Activated CD8-positive, alpha-beta memory T cell treated with anti-CD3 and anti-CD28 coated beads, Interleukin-2, amount 50 U/mL, for 24 hours (primary cell): ENCODE measurements around the gene GAL3ST2.
"Not testable (repeated sequence)": the region's sequence is repeated elsewhere in the genome, so short reads cannot be mapped to it uniquely, and the experiment has no call there.

Experiments used
- DNase-seq: peaks from one replicate; pipeline ENCODE4 v3.0.0-alpha.2; 2020; ENCODE audit errors: extremely low read depth

Gene GAL3ST2

DNA sequence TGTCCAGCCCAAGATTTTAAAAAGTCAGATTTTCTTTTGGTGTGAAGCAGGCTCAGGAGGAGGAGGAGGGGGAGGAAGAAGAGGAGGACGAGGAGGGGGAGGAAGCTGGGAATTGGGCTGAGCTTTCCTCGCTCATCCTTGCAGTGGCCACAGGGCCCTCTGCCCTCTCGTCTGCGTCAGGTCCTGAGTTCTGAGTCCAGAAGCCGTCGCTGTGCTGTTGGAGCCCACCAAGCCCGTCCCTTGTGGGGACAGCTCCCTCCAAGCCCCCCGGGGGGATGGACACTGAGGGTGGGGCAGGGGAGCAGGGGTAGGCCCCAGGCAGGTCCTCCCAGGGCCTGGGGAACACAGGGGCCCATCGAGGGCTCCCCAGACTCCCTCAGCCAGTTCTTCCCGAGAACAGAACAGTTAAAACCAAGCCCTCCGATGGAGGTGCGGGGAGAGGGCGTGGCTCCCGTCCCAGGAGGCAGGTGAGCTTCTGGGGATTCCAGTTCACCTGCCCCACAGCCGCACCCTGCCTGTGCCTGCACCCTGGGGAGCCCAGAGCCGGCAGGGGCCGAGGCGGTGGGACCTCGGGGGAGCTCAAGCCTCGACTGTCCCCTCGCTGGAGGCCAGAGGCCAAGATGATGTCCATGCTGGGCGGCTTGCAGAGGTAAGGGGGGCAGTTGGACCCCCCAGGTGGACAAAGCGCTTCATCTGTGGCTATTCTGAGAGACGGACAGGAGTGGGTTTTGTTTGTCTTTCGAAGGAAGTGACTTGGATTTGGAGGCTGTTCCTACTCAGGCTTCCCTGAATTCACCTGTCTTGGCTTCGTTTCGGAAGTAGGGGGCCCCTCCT, at the start of gene GAL3ST2:
Gene GAL3ST2, plus strand, starts transcription at position 487 of the 834 bp plus-strand sequence. Its CDS starts 134 bp downstream, at position 621.
- no peak for DNase-seq

DNA sequence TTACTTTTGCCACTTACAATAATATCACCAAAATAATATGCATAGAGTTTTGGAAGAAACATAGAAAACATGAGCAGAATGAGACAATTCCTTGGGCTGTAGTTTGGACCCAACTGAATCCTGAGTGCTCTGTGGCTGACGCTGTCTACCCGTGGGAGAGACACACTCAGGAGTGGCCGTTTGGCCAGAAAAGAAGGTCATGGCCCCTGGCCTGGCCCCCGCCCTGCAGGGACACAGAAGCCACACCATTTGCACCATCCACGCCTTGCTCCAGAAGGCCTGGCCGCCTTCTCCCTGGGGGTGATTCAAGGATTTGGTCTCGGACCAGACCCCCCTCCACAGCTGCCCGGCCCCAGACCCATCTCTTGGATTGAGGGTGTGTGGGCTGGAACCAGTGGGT, 48.6 kb upstream of the GAL3ST2 start:
- DNase-seq, result no peak

DNA sequence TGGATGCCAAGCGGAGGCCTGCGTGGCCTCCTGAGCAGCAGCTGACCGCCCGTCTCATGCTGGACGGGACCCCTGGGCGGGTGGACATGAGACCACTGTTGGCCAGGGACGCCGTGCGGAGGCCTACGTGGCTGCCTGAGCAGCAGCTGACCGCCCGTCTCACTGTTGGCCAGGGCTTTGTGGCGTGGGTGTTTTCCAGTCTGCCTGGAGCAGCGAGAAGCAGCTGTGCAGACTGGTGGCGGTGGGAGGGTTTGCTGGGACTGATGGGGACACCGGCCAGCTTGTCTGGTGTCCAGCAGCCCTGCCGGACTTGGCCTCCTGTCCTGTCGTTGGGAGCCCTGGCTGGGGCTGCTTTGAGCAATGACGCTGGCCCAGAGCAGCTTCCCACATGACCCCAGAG, 48.0 kb upstream of the GAL3ST2 start:
- no peak for DNase-seq

DNA sequence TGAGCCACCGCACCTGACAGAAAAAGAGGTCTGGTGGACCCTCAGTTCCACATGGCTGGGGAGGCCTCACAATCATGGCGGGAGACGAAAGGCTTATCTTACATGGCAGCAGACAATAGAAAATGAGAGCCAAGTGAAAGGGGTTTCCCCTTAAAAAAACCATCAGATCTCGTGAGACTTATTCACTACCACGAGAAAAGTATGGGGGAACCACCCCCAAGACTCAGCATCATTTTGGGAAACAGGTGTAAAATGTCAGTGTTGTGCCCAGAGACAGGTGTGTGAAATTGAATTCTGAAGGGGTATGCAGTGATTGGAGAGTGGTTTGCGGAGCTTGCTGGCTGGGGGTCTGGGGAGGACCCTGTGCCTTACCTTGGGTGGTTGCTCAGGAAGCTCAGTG, 46.8 kb upstream of the GAL3ST2 start:
- DNase-seq, result no peak

DNA sequence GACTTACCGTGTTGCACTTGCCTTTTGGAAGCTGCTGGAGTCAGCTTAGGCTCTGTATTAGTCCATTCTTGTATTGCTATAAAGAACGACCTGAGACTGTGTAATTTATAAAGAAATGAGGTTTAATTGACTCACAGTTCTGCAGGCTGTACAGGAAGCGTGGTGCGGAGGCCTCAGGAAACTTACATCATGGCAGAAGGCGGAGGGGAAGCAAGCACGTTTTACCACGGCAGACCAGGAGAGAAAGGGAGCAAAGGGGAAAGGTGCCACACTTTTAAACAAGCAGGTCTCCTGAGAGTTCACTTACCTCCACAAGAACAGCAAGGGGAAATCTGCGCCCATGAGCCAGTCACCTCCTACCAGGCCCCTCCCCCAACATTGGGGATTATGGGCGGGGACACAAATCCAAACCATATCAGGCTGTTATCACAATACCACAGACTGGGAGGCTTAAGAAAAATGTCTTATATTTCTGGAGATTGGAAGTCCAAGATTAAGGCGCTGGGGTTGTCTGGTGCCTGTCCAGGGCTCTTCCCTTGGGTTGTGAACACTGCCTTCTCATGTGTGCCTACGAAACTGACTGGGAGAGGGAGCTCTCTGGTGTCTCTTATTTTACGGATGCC, 45.8 kb upstream of the GAL3ST2 start:
- no peak for DNase-seq

DNA sequence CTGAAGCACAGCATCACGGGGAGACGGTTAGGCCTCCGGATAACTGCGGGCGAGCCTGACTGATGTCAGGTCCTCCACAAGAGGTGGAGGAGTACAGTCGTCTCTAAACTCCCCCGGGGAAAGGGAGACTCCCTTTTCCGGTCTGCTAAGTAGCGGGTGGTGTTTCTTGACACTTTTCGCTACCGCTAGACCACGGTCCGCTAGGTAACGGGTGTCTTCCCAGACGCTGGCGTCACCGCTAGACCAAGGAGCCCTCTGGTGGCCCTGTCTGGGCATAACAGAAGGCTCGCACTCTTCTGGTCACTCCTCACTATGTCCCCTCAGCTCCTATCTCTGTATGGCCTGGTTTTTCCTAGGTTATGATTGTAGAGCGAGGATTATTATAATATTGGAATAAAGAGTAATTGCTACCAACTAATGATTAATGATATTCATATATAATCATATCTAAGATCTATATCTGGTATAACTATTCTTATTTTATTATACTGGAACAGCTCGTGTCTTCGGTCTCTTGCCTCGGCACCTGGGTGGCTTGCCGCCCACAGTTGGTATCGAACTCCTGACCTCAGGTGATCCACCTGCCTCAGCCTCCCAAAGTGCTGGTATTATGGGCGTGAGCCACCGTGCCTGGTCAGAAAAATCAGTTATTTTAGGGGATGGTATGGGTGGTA, 44.0 kb upstream of the GAL3ST2 start:
- DNase-seq, result not testable (repeated sequence)

DNA sequence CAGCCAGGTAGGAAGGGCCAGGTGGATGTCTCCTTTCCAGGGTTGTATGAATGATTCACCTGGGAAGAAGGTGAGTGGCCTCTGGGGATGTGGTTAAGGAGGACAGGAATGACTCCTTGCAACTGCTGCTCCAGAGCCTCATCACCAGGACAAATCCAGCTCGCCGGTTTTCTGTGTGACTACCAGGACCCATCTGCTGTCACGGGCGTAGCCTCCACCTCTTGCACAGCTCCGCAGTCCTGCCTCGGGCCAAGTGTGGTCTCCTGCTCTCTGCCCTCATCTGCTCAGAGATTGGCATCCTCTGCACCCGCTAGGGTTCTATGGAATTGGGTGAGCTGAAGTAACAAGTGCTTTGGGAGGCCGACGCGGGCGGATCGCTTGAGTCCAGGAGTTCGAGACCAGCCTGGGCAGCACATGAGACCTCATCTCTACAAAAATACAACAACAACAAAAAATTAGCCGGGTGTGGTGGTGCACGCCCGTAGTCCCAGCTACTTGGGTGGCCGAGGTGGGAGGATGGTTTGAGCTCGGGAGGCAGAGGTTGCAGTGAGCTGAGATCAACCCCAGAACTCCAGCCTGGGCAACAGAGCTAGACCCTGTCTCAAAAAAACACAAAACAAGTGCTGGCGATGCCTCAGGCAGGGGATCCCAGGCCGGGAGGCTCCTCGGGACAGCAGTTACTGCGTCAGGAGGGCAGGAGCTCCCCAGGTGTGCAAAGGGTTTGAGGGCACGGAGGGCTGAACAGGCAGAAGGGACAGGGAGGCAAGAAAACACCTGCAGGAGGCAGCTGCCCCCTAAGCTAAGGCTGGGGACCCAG, 43.0 kb upstream of the GAL3ST2 start:
- no peak for DNase-seq

DNA sequence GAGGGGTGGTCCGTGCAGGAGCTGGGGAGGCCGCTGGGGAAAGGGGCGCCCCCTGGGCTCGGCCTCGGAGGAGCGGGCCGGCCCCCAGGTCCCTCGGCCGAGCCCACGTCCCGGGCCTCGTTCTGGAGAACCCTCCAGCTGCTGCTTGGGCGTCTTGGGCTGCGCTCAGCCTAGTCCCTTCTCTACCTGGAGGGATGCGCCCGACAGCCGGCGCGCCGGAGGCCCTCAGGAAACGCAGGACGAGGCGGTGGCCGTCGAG, 42.5 kb upstream of the GAL3ST2 start:
- no peak for DNase-seq

DNA sequence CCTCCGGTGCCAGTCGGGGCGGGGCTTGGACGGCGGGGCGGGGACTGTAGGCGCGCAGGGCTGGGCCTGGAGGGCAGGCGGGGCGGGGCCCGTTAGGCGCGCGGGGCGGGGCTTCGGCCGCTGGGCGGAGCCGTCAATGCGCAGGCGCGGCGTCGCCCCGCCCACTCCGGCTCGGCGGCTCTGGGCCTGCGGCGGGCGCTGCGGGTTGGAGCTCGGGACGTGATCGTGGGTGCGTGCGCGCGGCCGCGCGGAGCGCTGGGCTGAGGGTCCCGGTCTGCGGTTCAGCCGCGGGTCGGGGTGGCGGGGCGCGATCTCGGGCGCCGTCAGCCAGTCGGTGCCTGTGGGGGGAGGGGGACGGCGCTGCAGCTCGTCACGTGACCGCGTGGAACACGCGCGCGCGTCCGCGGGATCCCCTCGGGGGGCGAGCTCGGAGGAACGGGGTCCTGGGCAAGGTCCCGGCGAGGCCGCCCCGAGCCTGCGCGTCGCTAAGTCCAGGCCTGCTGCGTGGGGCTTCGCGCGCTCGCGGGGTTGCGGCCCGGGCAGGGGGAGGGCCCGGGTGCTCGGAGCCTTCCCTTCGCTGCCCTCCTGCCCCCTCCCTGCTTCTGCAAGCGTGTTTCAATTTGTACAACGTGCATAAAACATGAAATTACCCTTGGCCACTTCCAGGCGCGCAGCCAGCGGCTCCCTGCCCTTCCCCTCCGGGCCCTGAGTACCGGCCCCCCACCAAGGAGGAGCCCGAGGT, 42.0 kb upstream of the GAL3ST2 start, which contains the start of gene D2HGDH:
Gene D2HGDH, plus strand, starts transcription at position 164 of the 742 bp plus-strand sequence. CDS start 595 bp downstream, outside the sequence.
- DNase-seq, result peak; percentile 81

DNA sequence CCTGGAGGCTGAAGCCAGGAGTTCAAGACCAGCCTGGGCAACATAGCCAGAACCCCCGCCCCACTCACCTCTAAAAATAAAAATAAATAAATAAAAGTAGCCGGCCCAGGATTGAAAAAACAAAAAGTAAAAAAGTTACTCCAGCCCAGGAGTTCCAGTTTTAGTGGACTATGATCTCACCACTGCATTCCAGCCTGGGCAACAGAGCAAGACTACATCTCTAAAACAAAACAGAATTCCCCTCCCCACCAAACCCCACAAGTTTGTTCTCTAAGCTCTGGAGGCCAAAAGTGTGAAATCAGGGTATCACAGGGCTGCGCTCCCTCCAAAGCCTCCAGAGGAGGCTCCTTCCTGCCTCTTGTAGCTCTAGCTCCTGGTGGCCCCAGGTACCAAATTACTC, 40.5 kb upstream of the GAL3ST2 start:
- DNase-seq, result no peak

DNA sequence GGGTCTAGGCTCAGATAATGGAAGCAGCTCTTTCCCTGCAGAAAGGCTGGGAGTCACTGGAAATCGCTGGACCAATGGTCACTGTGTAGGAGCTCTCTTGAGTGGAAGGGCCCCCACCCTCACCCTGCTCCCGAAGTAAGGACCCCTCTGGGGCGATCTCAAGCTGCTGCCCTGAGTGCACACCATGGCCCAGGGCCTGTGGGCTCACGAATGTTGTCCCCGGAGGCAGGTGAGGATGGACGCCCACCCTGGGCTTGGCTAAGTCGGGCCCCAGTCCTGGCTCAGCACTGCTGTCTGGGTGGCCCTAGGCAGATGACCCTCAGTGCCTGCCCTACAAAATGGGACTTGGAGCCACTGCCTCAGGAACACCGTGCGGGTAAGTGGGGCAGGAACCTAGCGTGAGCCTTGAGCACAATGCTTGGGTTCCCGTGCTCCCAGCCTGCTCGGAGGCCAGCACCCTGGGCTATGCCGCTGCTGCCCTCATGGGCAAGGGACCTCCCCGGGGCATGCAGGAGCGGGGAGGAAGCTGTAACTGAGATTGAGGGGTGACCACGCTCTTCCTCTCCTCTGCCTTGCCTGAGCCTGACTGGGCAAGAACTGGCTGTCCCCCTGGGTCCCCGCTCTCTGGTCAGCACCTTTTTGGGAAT, 38.5 kb upstream of the GAL3ST2 start:
- no peak for DNase-seq

DNA sequence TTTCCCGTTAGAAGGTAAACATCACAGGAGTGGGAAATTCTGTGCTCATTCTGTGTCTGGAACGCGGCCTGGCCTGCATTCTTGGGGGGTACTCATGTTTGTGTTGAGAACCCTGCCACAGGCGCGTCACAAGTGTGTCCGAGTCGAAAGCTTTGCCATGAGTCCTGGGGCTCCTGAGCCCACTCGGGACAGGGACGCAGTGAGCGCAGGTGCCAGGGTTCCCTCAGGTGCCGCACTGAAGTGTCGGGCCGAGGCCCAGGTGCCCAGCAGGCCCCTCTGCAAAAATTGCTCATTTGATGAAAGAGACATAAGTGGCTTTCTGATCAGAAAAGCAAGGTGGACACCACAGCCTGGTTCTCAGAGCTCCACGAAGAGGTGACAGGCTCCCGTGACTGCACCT, 37.4 kb upstream of the GAL3ST2 start:
- no peak for DNase-seq

DNA sequence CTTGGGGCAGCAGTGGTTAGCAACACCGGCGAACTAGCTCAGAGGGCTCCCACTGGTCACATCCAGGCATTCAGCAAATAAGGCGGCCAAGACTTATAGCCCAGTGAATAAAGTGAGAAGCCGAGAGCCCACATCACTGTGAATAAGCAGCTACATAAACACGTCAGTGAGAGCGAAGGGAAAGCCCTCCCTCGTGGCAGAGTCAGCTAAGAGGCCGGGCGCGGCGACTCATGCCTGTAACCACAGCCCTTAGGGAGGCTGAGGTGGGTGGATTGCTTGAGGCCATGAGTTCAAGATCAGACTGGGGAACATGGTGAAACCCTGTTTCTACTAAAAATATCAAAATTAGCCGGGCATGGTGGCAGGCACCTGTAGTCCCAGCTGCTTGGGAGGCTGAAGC, 37.0 kb upstream of the GAL3ST2 start:
- no peak for DNase-seq

DNA sequence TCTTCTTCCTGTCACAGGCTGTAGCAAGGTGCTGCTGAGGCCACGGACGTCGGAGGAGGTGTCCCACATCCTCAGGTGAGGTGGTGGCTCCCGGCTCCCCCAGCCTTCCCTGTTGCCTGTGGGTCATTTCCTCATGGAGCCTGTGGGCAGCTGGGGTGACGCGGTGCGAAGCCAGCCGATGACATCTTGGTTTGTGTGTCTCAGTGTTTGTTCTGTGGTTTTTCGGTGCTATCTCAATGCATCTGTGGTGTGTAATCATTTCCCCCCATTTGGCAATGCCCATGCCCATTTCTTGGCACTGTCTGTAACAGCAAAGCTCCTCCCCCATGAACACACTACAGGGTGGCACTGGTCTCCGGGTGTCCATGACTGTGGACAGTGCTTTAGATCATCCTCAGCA, 35.6 kb upstream of the GAL3ST2 start:
- DNase-seq, result no peak

DNA sequence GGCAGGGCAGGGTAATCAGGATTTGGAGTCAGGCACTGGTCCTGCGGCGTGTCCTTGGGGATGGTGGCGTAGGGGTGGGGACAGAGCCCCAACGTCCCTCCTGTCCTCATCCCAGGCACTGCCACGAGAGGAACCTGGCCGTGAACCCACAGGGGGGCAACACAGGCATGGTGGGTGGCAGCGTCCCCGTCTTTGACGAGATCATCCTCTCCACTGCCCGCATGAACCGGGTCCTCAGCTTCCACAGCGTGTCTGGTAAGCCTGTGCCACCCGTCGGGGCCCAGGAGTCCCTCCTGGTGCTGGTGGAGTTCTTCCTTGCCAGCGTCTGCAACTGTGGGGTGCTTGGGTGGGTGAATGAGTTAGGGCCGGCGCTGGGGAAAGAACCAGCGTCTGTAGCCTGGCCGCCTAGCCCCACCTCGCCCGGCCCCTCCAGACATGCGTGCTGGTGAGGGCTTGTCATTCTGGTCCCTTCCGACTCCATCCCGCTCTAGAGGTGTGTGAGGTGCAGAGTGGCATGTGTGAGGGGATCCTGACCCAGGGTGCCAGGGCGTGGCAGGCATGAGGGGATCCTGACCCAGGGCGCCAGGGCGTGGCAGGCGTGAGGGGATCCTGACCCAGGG, 34.2 kb upstream of the GAL3ST2 start:
- DNase-seq, result no peak

DNA sequence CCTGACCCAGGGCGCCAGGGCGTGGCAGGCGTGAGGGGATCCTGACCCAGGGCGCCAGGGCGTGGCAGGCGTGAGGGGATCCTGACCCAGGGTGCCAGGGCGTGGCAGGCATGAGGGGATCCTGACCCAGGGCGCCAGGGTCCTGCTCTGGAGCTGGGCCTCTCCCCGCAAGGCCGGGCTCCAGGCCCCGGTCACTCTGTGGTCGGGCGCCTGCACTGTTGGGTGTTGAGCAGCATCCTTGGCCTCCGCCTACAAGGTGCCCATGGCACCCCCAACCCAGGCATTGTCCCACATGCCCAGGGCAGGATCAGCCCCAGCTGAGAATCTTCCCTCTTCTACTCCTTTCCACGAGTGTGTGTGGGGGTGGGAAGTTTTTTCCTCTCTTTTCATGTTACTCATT, 33.6 kb upstream of the GAL3ST2 start:
- DNase-seq, result not testable (repeated sequence)

DNA sequence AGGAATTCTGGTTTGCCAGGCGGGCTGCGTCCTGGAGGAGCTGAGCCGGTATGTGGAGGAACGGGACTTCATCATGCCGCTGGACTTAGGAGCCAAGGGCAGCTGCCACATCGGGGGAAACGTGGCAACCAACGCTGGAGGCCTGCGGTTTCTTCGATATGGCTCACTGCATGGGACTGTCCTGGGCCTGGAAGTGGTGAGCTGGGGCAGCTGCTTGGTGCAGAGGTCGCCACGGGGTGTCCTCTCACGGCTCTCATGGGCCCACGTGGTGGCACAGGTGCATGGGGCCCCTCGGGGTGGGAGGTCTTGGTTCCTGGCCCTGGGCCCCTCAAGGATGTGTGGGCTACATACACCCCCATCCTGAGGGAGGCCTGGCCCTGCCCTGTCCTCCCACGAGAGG, 33.0 kb upstream of the GAL3ST2 start:
- DNase-seq, result no peak

DNA sequence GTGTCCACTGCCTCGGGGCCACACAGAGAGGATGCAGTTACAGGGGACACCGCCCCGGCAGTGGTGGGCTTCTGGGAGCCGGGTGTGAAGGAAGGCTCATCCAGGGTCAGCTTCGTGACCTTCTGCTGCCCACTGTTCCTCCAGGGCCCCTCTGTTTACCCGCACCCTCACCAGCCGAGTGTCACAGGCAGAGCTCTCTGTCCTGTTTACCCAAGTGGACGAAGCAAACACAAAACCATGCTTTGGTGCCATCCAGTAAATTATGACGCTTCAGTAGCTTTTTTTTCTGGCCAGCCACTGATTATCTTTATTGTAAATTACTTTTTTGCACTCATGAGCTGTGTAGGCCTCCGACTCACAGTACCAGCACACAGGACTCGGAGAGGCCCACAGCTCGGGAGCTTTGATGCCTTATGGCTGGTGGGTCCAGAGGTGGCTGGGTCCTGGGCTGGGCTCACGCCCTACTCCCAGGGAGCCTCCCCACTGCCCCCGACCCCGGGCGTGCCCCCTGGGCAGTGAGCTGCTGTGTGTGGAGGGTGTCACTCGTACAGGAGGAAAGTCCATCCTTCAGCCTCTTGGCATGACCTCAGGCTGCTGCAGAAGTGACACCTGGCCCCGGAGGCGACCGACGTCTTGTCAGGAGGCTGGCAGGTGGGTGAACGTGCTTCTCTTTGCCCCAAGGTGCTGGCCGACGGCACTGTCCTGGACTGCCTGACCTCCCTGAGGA, 32.4 kb upstream of the GAL3ST2 start:
- no peak for DNase-seq

DNA sequence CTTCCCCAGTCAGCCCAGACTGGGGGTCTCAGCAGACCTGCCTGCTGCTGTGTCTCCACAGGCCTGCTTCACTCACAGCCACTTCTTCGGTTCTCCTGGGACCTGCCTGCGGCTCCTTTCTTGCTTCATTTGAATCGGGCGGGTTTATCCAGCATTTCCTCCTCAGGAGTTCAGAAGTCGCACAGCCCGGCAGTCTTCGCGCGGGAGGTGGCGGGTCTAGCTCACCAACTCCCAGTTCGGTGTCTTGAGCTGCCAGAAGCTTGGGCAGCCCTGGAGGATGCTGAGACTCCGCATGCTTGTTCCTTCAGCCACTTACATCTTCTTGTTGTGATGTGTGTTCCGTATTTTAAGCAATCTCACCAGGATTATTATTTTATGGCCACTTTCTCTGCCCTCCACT, 31.3 kb upstream of the GAL3ST2 start:
- no peak for DNase-seq

DNA sequence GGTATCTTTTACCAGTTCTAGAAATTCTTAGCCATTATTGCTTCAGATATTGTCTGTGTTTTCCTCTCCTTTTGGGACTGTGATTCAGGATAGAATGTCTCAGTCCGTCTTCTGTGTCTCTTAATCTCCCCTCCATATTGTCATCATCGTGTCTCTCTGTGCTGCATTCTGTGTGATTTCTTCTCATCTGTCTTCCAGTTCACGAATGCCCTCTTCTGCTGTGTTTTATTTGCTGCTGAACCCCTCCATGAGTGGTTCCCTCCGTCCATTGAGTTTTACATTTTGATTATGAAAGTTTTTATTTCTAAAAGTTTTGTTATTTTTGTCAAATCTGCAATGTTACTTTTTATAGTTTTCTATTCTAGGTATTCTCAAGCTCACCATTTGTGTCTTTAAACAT, 30.5 kb upstream of the GAL3ST2 start:
- no peak for DNase-seq
